CD4-positive, alpha-beta T cell treated with Interleukin-4 for 4 hours (primary cell): ENCODE measurements around the gene DAB1.

Experiments
- DNase-seq: peaks from one replicate; pipeline ENCODE4 v3.0.0-alpha.2; 2020

Gene DAB1

DNA sequence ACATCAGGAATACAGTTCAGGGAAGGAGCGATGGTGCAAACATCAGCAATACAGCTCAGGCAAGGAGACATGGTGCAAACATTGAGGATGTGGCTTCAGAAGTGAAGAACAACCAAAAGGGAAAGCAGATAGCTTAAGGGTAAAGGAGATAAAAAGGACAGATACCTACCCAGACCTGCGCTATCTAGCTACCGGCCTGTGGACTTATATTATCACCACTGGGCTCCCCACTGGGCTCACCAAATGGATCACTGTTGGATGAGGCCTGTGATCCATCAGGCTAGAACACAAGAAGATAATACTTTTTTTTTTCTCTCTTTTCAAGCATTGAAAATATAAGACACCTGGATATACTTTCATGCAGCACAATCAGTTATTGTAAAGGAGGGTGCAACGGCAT lies 413.3 kb downstream of the DAB1 start:
- DNase-seq: no peak

DNA sequence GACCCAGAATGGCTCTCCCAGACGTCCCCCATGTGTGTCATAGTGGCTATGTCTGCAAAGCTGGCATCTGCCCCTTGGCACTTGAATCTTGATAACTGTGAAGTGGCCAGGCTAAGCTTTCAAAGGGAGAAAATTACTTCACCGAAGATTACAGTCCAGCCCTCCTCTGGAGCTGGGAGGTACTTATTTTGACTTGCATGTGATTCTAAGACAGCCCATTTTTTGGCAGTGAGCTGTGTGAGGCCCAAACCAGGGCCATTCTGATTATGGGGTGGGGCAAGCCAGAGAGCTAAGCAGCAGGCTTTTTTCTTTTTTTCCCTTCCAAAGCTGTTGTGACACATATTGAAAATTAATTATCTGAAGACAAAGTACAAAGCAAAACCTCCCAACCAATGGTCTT lies 415.9 kb downstream of the DAB1 start:
- DNase-seq: no peak

DNA sequence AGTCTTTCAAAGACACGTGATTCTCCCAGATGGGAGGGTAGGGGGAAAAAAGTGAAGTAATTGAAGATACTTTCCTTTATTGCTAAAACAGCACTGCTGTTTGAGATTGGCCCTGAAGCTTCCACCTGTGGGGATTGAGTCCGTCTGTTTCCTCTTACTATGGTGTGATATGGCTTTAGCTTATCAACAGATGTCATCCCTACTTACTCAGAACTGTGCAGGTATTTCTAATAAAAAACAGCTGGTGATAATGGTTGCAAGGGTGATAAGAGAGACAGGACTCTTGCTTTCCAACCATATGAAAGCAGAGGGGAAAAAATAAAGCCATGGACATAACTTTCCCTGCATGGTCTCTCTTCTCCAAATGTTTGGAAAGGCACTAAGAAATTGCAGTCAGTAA lies 416.4 kb downstream of the DAB1 start:
- DNase-seq: no peak

DNA sequence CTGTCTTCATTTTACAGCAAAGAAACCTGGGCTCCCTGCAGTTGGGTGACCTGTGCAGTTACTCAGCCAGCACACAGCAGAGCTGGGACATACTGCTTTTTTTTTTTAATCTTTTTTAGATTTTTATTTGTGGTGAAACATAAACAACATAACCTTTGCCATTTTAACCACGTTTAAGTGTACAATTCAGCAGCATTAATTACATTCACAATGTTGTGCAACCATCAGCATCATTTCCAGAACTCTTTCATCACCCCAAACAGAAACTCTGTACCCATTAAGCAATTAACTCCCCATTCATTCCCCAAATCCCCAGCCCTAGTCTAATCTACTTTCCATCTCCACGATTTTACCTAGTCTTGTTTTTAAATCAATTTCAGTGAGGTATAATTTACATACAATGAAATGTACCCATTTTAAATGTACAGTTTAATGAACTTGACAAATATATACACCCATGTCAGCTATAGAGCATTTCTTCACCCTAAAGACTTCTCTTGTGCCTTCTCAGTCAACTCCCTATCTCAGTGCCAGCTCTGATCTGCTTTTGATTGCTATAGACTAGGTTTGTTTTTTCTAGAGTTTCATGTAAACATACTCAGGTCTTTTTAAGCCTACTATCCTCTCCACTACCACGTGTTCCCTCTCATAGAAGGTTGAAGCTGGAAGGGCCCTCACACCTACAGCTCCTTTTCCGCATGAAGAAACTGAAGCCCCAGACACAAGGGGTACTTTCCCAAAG lies 420.3 kb downstream of the DAB1 start:
- no peak for DNase-seq

DNA sequence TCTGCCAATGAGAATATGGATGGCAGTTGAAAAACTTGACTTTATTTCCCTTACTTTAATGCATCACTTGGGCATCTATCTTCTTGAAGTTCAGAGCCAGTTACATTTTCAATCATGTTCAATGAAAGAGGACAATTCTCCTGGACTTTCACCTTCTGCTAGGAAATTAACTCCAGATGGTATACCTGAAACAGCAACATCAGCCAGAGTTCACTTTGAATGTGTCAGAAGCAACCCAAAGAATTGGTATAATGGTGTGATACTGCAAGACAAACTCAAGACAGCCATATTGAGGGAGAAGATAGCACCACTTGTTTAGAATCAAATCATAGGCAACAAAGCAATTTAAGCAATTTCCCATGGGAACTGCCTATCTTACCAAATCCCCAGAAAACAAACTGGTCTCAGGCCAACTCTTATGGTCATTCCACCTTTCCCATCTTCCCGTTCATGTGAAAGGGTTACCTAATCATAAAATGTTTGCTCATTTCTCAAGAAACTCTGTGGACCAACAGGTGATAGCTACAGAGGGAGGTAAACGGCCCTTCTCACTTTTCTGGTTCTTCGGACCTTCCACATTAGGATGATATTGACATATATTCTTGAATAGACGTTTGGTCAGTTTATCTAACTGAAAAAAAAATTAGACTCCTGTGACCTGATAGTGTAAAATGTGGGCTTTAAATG lies 428.3 kb downstream of the DAB1 start:
- DNase-seq: no peak

DNA sequence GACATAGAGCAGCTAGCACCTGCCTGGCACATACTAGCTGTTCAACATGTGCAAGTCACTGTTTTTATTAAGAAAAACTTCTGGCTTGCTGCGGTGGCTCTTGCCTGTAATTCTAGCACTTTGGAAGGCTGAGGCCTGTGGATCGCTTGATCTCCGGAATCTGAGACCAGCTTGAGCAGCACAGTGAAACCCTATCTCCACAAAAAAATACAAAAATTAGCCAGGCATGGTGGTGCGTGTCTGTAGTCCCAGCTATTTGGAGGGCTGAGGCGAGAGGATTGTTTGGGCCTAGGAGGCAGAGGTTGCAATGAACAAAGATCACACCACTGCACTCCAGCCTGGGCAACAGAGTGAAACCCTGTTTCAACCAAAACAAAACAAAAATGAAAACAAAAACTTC lies 430.4 kb downstream of the DAB1 start:
- DNase-seq: no peak

DNA sequence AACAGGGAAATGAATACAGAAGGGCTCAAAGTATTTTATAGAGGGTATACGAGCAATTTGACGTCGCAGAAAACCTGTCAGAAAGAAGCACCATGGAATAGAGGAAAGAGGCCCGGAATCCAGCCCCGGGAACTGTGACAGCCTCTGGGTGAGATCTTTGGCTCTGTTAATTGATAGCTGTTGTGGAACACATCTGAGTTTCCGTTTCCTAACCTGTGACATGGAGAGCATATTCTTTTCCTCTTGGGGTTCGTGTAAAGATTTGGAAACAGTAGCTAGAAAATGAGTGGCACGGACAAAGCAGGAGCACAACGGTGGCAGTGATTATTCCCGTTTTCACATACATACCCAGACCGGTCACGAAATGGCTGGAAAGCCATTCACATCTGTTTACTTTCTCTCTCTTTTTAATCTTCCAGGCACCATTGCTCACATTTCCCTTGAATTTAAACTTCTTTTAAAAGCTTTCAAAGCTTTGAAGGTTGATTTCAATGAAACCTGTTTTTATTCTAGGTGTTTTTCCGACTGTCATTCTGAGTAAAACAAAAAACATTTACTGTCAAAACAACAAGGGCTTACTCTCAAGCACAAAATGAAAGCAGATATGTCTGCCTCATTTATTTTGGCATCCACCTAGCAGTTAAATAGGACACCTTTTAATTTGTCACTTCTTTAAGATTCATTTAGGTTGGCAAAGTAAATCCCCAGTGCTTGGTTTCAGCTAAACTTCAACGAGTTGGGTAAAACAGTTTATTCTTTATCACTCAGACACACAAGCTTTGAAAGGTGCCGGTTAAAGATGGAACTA lies 431.3 kb downstream of the DAB1 start:
- no peak for DNase-seq

DNA sequence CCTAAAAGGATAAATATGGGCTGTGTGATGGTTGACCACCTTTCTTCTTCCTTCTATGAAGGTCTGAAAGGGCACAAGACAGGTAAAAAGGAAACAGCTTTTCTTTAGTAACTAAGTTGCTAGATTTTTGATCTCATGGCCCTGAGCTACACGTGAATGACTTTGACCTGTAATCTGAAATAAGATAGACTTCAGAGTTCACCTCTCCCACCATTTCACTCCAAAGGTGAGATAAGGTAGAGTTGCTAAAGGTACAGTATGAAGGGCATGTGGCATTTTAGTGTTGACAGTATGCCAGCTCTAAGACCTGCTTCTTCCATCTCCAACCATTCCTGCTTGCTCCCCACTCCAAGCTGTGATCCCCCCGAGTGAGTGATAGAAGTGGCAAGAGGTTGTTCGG lies 432.3 kb downstream of the DAB1 start:
- DNase-seq: no peak

DNA sequence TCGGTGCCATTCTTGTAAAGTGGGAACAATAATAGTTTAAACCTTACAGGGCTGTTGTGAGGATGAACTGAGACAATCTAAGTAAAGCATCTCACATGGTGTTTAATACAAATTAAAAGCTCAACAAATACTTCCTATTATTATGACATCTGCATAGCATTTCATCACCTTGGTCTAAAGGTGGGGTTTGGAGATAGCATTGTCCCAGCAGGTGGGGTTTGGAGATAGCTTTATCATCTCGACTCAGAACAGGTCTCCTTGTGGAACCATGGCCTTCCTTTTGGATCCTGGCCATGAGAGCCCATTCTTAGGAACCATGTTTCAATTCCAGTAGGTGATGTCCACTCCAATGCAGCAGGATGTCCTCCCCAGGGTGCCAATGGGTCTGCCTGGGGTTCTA lies 437.5 kb downstream of the DAB1 start:
- DNase-seq: no peak

DNA sequence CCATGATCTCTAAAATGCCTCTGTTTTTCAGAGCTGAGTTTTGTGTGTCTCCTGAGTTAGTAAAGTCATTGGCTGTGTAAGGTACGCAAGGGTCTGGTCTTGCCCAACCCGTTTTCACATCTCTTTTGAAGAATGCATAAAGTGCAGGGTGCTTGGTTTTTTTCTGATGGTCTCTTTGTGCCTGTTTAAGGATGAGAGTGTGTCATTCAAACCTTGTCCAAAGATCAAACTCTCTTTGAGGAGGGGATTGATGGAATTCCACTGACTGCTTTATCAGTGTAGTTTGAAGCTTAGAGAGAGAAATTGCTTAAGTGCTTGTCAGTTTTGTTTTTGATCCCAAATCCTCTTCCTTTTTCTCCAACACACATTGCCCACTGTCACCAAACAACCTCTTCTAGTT lies 438.0 kb downstream of the DAB1 start:
- no peak for DNase-seq

DNA sequence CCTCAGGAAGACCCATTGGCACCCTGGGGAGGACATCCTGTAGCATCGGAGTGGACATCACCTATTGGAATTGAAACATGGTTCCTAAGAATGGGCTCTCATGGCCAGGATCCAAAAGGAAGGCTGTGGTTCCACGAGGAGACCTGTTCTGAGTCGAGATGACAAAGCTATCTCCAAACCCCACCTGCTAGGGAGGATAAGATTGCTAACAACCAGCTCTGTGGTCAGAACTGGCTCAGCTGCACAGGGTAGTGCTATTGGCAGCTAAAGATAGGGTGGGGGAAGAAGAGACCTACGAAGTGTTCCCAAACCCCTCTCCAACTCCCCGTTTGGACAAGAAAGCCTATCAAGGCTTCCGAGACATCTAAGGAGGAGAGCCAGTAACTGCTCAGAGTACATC lies 440.4 kb downstream of the DAB1 start:
- no peak for DNase-seq

DNA sequence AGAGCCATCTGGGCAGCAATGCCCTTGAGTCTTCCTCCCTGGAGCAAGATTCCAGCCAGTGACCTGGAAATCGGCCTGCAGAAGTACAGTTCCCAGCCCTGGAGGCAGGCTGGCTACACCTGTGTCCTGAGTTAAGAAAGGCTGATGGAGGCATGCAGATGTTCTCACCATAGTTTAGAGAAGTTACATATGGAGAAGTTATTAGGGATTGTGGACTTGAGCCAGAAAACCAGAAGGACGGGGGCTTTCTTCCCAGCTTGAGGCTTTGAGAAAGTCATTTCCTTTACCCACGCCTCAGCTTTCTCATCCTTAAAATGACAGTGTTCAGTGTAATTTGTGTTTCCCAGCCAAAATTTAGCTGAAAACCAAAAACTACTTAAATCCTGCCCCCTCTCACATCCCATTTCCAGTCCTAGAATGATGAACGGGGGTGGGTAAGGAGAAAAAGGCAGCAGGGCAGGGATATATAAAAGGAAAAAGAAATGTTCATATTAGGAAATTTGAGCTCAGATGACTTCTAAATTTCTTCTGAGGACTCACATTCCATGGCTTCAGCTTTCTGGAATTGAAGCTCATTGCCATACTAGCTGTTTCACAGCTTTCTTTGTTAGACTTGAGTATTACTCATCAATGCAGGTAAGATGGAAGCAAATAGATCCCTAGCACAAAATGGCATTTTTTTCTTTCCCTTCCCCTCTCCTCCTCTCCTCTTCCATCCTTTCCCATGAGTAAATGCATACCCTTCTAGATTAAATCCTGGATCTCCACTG lies 443.7 kb downstream of the DAB1 start:
- DNase-seq: no peak

DNA sequence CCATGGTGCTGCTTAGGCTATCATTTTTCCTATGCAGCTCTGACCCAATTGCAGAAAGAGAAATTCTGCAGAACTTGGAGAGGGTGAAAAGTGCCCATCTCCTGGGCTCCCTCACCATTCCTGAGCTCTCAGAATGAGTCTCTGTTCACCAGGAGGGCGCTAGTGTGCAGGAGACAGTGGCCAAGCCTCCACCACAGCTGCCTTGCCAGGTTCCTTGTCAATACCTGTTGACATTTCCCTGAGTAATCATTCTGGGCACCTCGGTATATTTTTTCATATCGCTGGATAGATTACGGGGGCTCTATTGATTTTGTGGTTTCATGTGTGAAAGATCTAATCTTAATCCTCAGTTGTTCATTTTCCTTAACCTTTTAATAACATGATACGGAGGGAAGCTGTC lies 445.0 kb downstream of the DAB1 start:
- DNase-seq: no peak

DNA sequence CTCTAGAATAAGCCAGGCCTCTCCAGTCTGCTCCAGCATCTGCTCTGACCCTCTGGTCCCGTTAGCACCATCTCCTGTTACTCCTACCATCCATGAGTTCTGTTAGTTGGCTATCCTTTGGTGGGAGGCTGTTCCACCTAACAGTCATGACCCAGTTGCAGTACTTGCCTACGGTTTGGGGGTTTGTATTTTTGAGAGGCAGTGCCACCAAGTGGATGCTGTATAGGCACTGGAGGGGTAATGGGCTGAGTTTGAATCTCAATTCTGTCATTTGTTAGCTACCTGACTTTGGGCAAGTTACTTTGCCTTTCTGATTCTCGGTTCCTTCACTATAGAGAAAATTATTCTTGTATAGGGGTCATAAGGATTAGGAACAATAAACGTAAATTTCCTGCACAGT lies 445.9 kb downstream of the DAB1 start:
- DNase-seq: no peak

DNA sequence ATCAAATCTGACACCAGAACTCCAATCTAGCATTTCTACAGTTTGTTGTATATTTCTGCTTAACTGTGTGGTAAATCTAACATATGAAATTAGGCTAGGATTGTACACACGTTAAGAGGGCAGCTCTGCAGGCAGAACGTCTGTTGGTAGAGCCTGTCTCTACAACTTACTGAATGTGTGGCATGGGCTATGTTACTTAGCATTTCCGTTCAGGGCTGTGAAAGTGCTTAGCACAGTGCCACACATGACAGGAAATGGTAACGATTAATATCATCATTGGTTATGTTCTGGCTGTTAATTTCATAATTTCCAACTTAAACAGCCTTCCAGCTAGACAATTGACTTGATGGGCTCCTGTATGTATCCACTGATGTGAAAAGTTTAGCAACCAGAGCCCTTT lies 448.4 kb downstream of the DAB1 start:
- no peak for DNase-seq

DNA sequence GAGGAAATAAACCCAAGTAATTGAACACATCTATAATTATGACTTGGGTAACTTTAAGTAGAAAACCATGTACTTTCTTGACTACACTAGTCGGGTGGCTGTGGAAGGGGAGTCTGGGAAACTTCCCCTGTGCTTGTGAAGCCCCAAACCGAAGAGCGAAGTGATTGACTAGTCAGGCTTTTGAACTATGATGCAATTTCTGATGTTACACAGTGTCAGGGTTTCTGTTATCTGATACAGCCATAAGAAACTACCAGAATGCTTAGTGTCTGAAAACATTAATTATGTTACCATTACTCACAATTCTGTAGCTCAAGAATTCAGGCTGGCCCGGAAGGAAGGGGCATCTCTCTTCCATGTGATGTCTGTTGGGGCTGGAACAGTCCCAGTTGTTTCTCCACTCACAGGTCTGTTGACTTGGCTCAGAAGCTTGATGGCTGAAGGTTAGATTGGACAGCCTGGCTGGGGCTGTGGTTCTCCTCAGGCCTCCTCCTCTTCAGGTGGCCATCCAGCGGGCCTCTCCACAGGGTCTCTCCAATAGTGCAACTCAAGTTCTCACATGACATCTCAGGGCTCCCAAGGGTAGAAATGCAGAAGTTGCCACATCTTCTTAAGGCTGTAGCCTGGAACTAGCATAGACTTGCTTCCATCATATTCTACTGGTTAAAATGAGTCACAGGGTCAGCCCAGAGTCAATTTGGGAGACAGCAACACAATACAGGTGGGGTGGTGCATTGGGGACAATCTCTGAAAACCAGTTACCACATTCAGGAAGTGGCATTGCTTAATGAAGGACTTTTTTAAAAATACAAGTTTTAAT lies 449.7 kb downstream of the DAB1 start:
- no peak for DNase-seq

DNA sequence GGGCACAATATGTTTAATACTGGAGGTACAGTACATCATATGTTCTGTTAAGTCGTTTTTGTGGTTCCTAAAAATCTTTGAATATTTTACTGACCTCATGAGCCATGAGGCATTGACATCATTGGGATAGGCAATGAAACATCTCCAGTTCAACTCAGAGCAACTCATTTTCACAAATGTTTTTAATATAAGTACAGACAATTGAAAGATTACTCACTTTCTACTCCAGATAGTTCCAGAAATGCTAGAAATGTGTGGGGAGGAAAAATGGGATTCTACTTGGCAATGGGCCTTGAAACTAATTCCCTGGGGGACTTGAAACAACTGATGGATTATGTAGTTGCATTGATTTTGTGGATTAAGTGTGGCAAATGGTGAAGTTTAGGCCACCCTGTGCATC lies 450.9 kb downstream of the DAB1 start:
- DNase-seq: no peak

DNA sequence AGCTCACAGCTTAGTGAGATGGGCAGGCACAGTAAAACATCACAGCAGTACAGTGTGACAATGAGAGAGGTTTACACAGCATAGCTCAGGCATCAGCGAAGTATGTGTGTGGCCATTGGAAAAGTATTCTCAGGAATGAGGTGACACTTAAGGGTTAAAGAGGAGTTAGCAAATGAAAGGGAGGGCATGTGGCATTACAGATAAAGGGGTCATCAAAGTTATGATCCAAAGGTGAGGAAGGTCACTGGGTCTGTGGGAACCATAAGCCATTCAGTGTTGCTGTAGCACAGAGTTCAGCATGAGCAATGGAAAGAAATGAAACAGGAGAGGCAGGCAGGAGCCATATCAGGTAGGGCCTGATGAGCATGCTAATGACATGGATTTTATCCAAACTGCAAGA lies 453.6 kb downstream of the DAB1 start:
- no peak for DNase-seq

DNA sequence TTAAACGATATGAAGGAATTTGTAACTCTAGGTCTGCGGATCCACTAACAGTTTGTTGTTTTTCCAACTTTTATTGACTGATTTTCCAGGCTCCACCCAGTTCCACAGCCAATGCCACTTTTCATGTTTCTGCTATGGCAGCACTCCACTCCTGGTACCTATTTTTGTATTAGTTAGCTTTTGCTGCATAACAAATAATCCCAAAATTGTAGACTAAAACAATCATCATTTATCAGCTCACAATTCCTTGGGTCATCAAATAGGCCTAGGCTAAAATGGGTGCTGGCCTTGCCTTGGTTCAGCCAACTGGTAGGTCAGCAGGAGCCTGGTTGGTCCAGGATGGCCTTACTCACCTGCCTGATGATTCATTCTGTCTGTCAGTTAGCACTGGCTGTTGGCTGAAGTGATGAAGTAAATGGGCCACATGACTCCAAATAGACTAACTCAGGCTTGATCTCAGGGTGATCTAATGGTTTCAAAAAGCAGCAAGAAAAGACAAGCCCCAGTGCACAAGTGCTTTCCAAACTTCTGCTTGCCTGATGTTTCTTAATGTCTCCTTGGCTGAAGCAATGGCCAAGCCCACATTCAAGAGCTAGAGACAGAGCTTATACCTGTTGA lies 454.9 kb downstream of the DAB1 start:
- DNase-seq: no peak

DNA sequence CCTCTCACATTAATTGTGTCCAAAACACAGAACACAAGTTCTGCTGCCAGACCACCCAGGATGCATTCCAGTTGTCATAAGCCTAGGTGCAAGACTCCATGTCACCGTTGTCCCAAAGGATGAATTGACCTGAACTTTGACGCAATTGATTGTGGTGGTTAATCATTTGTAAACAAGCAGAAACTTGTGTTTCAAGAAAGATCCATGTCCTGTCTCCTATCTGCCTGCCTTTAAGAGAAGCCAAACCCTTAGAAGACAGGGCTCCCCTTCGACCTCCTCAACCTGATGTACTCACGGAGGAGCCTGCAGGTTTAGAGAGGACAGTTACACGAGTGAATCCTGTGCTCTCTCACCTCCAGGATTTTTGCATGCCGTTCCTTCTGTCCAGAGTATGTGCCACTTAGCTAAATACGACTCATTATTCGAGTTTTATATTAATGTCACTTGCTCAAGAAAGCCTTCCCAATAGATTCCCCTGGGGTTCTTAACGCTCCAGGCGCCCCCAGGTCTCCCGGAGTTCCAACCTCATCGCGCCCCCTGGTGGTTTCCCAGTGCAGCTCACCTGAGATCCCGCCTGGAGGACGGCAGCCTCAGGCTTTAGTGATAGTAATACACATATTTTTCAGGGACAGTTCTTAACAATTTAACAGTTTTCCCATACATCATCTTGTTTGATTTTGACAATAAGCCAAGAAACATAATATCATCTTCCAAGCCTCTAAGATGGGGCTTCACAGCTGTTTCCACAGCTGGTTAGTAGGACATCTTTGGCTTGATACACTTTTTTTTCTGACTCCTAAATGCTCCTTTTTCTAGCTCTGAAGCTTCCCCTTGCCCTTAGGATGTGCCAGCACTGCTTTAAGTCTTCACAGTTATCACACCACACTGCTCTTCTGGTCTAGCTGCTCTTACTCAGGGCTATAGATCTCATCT lies 455.7 kb downstream of the DAB1 start:
- DNase-seq: no peak

DNA sequence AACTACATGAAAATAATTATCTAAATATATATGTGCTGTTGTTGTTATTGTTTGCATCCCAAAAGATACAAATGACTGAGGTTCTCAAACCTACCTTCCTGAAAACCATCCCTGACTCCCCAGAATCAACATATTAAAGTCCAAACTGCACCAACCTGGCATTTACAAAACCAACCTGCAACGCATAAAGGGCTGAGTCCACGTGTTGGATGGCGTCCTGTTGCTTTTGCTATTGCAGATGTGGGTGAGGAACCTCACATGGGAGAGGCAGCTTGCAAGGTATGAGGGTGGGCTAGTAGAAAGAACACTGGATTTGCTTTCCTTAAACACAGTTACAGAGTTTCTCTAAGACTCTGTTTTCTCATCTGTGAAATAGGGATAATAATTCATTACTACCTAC lies 456.5 kb downstream of the DAB1 start:
- DNase-seq: no peak
